Measurements from ENCODE around the gene C7.

The C7 gene

GRCh38 chr5:40904205-40904993 lies 4.9 kb upstream of the C7 start:
- POLR2A ChIA-PET, result no interaction called here
- TF ChIP-seq CTCF (IDR thresholded peaks at IDR 0.05; ENCODE audit: control extremely low read depth, extremely low read depth, low read depth, missing control alignments), result peak; percentile 86
- peak; percentile 49 for DNase-seq (ENCODE audit: extremely low spot score)
- CTCF ChIA-PET, result interaction anchor here (0.6 to 1.8 kb wide), 22 partner anchors 9 to 1682 kb away, joined by 3 to 13 read pairs (median 3); no protein-coding TSS in a partner anchor

- no peak for DNase-seq (ENCODE audit: extremely low spot score)
- ChIA-PET CTCF (interaction anchor here (0.8 to 1.5 kb wide), 13 partner anchors 8 to 1681 kb away, joined by 3 to 10 read pairs (median 3); no protein-coding TSS in a partner anchor), POLR2A (no interaction called here)
- TF ChIP-seq CTCF (IDR thresholded peaks at IDR 0.05; ENCODE audit: control extremely low read depth, extremely low read depth, low read depth, missing control alignments), result no peak
Measured at GRCh38 chr5:40904994-40905306, 4.3 kb upstream of the C7 start.

DNA sequence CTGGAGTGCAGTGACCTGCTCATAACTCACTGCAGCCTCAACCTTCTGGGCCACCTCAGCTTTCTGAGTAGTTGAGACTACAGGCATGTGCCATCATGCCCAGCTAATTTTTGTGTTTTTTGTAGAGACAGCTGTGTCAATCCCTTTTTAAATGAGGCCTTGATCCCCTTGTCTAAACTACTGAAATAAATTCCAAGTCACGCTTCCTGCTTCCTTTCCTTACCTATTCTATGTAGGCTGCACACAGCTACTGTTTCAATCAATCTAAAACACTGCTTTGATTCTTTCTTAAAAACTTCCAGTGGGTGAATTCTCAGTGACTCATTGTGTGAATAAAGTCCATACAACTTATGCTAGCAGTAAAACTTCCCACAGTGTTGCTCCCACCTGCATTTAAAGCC lies 2.9 kb upstream of the C7 start:
- CTCF ChIA-PET, result interaction anchor here (0.9 kb wide), 1 partner anchor 13 kb away, joined by 3 read pairs; no protein-coding TSS in a partner anchor
- no peak for TF ChIP-seq CTCF (IDR thresholded peaks at IDR 0.05; ENCODE audit: control extremely low read depth, extremely low read depth, low read depth, missing control alignments)
- DNase-seq (ENCODE audit: extremely low spot score), result no peak
- POLR2A ChIA-PET, result no interaction called here

GRCh38 chr5:40909723-40910122 lies 426 bp downstream of the C7 start:
- no peak for TF ChIP-seq CTCF (IDR thresholded peaks at IDR 0.05; ENCODE audit: control extremely low read depth, extremely low read depth, low read depth, missing control alignments)
- DNase-seq (ENCODE audit: extremely low spot score), result no peak
- ChIA-PET CTCF (interaction anchor here (1.4 kb wide), 2 partner anchors 10 to 16 kb away, joined by 3 to 4 read pairs; no protein-coding TSS in a partner anchor), POLR2A (no interaction called here)

DNA sequence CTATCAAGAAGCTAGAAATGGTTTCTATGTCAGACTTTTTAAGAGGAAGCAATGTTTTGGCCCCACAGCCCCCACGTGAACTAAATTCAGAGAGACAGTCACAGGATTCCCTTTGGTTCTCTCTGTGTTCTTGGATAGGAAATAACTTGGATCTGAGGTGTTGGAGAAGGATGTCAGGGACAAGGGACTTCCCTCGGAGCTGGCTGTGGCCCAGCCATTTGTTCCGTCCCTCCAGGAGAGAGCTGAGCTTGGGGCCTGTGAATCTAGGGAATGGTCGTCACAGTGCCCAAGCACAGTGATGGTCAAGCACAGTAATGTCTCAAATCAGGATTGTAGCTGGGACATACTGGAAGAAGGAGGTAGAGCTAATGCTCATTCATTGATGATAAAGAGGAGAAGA lies 2.0 kb downstream of the C7 start:
- CTCF ChIA-PET, result interaction anchor here (1.2 kb wide), 2 partner anchors 10 to 23 kb away, joined by 3 to 4 read pairs; no protein-coding TSS in a partner anchor
- TF ChIP-seq CTCF (IDR thresholded peaks at IDR 0.05; ENCODE audit: control extremely low read depth, extremely low read depth, low read depth, missing control alignments), result no peak
- POLR2A ChIA-PET, result no interaction called here
- DNase-seq (ENCODE audit: extremely low spot score), result no peak

DNA sequence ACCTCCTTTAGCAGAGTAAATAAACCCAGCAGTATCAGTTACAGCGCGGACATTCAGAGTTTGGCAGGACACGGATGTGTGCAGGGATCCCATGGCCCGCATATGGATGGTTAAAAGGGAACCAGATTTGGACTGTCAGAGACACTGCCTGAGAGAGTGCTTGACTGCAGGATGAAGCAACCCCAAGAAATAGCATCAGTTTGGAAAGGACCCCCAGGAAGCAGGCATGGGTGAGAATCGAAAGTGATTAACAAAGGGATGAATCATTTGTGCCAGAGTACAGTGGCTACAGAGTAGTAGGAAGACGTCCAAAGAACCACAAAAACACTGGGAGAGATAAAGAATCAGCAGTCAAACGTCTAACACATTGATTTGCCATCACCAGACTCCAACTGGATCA lies 5.5 kb downstream of the C7 start:
- POLR2A ChIA-PET, result no interaction called here
- CTCF ChIA-PET, result no interaction called here
- no peak for TF ChIP-seq CTCF (IDR thresholded peaks at IDR 0.05; ENCODE audit: control extremely low read depth, extremely low read depth, low read depth, missing control alignments)
- DNase-seq (ENCODE audit: extremely low spot score), result no peak
